Kidney tubule cell (primary cell): Measurements from ENCODE around the gene PPP1R18.
A peak's percentile ranks its signal among the peaks of the same experiment; 100 is the strongest.
"Not testable (repeated sequence)": the region's sequence is repeated elsewhere in the genome, so short reads cannot be mapped to it uniquely, and the experiment has no call there.

Source experiments
- DNase-seq: peaks from one replicate; pipeline ENCODE4 v3.0.0-alpha.2; 2018; ENCODE audit warnings: low spot score

The PPP1R18 gene

DNA sequence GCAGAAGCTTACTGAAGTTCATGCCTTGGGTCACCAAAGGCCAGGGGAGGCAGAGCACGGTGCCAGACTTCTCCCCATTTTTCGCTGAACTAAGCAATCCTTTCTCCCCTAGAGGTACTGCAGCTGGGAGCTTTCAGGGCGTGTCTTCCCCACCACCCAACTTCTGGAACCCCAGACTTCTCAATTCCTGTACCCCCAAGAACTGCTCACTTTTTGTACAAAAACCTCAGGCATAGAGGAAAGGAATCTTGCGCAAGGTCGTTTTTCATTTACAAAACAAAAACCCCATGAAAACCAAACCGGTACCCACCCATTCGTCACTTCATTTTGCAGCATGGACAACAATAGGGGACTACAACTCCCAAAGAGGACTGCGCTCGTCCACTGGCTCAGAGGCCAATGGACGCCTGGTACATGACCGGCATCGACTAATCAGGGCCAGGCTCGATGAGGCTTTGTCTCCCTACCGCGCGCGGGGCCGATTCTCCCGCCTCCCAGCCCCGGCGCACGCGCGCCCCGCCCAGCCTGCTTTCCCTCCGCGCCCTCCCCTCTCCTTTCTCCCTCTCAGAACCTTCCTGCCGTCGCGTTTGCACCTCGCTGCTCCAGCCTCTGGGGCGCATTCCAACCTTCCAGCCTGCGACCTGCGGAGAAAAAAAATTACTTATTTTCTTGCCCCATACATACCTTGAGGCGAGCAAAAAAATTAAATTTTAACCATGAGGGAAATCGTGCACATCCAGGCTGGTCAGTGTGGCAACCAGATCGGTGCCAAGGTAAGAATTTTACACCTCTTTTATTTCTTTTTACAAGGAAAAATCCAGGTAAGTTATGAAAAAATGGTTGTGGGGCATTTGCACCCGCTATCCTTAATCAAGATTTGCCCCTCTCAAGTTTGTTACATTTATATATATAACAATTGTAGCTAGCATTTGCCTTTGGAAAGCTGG is 33.6 kb upstream of the PPP1R18 start, which contains the start of gene TUBB:
TSS of gene TUBB (plus strand) at position 562 of the 947 bp plus-strand sequence. CDS start at position 717, 155 bp downstream.
- DNase-seq, result peak; percentile 98

DNA sequence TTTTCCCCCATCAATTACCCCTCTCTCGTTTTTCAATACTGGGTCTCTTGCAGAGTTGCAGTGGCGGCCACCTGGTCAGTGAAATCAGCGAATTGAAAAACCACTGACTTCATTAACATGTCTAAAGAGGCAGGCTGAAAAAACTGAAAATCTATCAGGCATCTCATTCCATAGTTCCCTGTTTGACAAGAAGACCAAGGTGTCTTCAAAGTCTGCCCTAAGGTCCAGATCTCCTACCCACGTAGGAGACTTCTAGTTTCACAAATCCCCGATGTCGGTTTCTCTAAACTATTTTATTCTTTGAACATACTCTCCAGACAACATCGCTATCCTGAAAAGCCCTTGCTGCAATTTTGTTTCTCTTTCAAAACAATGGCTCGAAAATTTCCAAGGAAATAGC is 32.9 kb upstream of the PPP1R18 start:
- peak; percentile 41 for DNase-seq

DNA sequence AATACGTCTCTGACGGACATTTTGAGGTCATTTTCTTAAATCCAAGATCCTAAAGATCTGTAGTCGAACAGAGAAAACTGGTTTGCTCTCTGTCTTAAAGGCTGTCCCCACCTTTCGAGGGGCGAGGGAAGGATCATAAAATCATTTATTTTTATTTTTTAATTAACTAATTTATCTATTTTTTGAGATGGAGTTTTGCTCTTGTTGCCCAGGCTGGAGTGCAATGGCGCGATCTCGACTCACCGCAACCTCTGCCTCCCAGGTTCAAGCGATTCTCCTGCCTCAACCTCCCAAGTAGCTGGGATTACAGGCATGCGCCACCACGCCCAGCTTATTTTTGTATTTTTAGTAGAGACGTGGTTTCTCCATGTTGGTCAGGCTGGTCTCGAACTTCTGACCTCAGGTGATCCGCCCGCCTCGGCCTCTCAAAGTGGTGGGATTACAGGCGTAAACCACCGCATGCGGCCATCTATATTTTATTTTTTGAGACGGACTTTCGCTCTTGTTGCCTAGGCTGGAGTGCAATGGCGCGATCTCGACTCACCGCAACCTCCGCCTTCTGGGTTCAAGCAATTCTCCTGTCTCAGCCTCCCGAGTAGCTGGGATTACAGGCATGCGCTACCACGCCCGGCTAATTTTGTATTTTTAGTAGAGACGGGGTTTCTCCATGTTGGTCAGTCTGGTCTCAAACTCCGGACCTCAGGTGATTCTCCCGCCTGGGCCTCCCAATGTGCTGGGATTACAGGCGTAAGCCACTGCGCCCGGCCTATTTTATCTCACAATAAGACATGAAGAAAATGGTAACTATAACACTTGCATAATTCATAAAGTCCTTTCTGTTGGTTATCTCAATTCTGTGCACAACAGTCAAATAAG is 31.6 kb upstream of the PPP1R18 start:
- DNase-seq, result not testable (repeated sequence)

DNA sequence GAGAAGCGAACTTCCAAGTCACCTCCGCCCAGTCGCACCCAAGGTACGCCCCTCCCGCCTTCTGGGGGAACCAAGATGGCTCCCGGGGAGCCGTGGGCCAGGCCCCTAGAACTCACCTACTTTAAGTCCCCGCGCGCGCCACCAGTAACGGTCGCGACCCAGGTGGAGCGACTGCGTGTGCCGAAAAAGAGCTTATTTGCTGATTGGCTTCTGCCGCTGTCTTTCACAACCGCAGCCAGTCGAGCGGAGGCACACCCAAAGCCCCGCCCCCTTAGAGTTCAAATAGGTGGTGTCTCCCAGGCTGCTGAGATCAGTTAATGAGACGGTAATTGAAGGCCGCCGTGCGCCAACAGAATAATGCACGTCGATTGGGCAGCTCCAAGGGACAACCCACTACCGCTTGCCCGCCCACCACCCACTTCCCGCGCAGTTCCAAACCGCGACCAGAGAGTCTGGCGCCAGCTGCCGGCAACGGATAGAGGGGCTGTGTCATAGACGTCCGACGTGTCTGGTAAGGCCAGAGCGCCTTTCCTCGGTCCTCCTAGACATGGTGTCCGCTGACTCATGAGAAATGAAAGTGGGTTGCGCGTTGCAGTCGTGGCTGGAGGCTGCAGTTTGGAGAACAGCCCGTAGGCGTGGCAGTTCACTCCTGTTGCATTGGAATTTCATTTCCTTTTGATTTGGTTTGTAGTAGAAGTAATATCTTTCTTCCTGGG is 30.8 kb upstream of the PPP1R18 start, which contains the start of gene MDC1:
TSS of gene MDC1 (minus strand) at position 153 of the 716 bp plus-strand sequence. CDS start 2,106 bp downstream, outside the sequence.
- peak; percentile 100 for DNase-seq

DNA sequence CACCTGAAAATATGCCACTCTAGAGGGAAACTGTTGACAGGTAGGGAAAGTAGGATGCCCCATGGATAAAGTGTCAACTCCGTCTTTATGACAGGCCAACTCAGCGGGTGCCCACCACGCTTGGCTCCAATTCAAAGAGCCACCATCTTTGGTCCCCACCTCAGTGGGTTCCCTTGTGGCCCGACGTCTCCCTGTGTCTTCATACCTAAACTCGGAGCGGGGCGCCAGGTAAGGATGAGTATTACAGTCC is 30.4 kb upstream of the PPP1R18 start:
- no peak for DNase-seq

DNA sequence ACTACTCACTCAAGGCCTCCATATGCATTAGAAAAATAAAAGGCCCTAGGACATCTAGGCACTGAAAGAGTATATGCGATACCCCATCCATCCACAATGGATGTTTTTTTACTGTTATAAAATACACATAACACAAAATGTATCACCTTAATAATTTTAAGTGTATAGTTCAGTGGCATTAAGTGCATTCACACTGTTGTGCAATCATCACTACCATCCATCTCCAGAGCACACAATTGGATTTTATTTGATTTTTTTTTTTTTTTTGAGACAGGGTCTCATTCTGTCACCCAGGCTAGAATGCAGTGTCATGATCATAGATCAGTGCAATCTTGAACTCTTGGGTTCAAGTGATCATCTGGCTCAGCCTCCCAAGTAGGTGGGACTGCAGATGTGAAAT is 27.8 kb upstream of the PPP1R18 start:
- DNase-seq, result no peak

DNA sequence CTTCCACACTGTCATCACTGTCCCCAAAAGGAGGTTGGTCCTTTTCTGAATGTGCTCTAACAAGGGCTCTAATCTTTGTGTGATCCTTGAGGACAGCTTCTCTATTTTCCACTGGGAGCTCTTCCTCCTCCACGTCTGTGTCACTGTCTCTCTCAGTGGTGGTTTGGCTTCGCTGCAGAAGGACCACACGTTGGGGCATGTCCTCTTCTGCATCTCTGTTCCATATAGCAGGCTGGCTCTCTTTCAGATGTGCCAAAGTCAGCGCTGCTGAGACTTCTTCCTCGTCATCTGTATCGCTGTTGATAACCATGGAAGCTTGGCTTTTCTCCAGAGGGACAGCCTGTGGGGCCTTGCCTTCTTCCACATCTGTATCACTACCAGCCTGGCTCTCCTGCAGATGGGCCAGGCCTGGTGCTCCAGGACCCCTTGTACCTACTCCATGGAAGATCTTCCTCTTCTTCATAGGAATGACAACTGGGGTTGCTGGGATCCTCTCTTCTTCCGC is 26.0 kb upstream of the PPP1R18 start:
- no peak for DNase-seq

DNA sequence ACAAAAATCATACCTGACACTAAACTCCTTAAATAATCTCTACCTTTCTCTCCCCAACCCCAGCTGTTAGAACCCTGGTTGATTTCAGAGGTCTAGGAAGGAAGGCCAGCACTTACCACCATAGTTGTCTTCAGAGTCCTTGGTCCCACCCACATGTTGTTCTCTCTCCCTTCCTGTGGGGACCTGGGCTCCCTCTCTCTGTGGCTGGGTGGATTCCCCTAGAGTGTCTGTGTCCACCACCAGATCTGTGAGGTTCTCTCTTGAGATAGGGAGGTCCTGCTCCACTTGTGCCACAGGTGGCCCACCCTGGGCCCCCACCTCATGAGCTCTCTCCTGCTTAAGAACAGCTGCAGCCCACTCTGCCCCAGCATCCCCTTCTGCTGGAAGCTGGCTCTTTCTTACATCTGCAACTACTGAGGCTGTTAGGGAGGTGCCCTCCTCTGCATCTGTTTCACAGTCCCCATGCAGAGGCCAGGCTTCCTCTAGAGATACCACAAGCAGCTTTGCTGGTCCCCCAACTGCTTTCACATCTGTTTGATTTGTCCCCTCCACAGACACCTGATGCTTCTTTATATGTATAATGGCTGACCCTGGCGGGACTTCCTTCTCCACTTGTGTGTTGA is 25.4 kb upstream of the PPP1R18 start:
- DNase-seq, result no peak

DNA sequence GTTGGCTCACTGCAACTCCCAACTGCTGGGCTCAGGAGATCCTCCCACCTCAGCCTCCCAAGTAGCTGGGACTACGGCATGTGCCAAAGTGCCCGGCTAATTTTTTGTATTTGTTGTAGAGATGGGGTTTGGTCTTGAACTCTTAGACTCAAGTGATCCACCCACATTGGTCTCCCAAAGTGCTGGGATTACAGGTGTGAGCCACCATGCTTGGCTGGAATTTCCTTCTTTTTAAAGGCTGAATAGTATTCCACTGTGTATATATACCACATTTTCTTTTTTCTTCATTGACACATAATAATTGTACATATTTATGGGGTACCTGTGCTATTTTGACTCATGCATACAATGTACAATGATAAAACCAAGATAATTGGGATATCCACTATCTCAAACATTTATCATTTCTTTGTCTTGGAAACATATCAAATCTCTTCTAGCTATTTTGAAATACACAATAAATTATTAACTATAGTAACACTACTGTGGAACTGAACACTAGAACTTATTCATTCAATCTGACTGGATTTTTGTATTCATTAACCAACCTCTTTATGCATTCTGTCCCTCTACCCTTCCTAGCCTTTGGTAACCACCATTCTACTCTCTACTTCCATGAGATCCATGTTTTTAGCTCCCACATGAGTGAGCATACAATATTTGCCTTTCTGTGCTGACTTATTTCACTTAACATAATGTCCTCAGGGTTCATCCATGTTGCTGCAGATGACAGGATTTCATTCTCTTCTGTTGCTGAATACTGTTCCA is 22.8 kb upstream of the PPP1R18 start:
- peak; percentile 85 for DNase-seq

DNA sequence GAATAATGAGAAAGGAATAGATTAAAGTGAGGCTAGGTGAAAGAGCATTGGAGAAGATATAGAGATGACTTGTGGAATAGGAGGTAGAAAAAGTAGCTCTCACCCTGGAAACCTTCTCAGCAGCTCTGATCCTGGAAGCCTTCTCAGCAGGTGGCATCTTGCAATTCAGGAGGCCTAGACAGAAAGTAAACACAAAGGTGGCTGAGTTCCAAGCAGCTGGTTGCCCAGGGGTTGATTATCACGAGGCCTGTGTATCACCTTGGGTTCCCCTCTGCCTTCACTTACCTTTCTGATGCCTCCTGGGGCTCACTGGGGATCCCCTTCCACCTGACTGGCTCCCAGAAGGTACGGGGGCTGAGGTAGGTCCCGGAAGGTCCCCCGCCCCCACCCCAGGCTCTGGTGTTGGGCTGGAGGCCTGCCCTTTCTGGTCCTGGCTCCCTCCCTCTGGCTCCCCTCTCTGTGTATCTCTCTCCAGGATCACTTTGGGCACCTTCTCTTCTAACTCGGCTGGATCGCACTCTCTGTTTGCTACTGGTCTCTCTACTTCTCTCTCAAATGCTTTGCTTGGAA is 20.9 kb upstream of the PPP1R18 start:
- no peak for DNase-seq

DNA sequence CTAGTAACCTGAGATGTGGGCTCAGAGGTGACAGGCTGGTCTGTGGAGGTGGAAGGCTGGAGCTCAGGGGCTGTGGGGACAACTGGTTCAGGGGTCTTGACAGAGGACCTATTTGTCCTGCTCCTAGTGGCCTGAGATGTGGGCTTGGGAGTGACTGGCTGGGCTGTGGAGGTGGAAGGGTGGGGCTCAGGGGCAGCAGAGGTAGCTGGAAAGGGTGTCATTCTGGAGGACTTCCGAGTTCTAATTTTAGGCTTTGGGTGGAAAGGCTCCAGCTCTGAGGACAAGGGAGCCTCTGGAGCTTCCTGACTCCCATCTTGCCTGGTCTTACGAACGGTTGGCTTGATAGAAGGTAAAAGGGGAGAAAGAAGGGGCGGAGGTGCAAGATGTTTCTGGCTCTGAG is 19.2 kb upstream of the PPP1R18 start:
- no peak for DNase-seq

DNA sequence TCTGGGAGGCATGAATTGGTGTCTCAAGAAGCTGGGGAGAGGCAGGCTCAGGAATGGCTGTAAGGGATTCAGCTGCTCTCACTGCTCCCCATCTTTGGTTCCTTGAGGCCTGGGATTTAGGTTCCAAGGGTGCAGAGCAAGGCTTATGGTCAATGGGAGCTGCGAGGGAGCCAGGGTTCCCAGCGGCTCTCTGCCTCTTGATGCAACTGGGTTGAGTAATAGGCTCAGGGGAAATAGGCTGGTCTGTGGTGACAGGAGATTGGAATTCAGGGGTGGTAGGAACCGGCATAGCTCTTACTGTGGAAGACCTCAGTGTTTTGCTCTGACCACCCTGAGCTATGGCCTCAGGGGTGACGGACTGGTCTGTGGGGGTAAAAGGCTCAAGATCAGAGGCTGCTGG is 17.4 kb upstream of the PPP1R18 start:
- no peak for DNase-seq

DNA sequence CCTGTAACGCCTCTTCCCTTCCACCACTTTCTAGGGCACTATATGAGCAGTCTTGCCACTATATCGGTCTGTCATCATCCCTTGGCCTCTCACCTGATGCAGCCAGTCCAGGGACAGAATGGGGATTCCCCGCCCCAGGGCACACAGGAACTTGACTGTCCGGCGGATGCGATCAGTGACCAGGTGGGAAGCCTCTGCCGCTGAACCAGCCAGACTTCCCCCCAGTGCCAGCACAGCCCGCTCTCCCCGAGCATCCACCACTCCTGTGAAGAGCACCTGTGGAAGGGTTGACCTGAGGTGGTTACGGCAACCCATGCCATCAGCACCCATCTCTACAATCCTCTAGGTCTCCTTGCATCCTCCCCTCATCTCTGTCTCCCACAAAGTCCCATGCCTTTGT is 16.6 kb upstream of the PPP1R18 start:
- DNase-seq, result no peak

DNA sequence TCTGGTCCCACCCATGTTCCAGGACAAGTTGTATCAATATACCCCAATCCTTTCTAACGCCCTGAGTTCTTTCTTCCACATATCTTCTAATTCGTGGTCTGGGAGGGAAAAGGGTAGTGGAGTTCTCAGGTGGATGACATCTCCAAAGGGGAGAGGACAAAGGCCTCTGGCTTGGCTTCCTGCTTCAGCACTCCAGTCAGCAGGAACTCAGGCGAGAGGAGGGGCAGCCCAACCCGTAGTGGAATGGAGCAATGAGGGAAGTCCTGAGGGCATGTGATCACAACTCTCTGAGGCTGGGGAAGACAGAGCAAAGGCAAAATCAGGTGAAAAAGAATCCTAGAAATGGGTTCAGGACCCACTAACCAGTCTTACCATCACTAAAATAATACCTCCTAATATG is 13.9 kb upstream of the PPP1R18 start:
- DNase-seq, result peak; percentile 40

DNA sequence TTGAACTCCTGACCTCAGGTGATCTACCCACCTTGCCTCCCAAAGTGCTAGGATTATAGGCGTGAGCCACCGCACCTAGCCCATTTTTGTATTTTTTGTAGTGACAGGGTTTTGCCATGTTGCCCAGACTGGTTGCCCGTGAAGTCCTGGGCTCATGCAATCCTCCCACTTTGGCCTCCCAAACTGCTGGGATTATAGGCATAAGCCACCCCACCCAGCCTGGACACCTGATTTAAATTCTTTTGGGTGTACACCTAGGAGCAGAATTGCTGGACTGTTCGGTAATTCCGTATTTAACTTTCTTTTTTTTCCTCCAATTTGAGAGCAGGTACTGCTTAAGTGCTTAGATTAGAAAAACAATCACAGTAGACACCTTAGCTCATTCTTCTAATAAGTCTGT is 10.0 kb upstream of the PPP1R18 start:
- no peak for DNase-seq

DNA sequence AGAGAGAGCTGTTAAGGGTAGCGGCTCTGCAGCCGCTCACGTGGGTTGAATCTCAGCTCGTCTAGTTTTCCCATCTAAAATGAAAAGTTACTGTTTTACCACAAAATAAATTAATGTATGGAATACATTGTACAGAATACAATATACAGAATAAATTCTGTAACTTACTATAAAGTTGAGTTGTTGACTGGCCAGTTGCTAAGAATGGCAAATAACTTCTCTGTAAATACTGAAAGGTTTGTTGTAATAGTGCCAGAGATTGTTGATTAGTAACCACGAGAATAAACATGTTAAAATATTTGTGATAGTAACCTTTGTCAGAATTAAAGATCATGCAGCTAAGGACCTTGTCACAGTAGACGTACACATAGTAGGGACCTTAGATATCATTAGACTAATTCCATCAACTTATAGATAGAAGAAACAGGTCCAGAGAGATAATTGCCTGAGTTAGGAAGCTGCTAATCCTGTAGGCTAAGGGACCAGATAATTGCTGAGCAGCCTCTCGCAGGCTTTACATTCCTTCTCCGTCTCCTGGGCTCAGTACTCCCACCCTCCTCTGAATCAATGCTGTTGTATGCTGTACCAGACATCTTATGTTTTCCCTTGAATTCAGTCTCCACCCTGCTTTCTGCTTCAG is 4.9 kb upstream of the PPP1R18 start:
- DNase-seq, result no peak

DNA sequence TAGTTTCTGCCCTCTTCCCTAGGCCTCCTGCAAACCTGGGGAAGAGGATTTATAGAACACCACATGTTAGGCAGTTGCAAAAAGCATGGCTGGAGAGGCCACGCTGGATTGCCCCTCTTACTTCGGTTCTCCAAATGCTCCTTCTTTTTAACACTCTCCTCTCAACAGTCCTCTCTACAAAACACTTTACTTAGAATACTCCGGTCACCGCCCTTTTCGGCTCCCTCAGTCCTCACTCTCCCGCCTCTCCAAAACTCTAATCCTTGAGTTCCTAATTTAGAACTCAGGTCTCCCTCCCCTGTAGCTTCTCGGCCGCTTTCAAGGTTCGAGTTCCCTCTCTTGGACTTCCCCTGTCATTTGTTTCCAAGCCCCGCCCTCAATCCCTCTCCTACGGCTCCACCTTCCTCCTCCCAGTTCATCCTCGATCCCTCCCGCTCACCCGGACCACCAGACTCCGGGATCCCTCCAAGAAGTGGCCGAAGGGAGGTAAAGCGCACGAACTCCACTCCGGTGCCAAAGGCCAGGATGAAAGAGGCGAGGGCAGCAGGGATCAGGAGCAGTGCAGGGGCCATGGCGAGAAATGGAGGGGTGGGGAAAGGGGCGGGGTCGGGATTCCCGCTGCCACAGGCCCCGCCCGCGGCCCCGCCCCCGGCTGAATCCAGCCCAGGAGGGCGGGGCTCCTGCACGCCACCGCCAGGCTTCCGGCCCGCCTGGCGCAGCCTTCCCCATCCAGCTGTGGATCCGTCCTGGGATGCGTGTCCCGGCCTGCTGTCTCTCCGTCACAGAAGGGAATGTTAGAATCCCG is 4.2 kb upstream of the PPP1R18 start, which contains the start of gene NRM:
TSS of gene NRM (minus strand) at position 582 of the 805 bp plus-strand sequence. CDS start at position 572, 10 bp downstream.
- peak; percentile 87 for DNase-seq

DNA sequence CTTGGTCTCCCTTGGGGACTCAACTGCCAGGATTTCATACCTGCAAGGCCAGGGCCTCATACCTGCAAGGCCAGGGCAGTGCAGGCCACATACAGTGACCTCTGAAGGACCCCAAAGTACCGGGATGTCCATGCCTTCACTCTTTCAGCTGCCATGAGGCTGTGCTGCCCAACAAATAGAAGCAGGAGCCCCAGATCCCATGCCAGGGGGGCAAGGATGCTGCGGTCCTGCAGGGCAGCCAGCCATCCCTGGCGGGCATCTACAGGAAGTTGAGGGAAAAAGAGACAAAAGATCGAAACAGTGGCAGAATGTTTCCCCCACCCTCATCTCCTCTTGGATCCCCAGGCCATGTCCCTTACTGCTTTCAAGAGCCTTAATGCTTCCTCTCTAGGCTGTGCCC is 3.5 kb upstream of the PPP1R18 start:
- no peak for DNase-seq
